HG03103 (cell line): ENCODE measurements around the gene SFRP5.

Experiments
- ATAC-seq: cut with Tn5 transposase; IDR thresholded peaks from one replicate; pipeline ENCODE4 v1.9.1; 2021; ENCODE audit warnings: low read depth; ENCODE audit not compliant: unreplicated experiment

The SFRP5 gene, protein sequence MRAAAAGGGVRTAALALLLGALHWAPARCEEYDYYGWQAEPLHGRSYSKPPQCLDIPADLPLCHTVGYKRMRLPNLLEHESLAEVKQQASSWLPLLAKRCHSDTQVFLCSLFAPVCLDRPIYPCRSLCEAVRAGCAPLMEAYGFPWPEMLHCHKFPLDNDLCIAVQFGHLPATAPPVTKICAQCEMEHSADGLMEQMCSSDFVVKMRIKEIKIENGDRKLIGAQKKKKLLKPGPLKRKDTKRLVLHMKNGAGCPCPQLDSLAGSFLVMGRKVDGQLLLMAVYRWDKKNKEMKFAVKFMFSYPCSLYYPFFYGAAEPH

DNA sequence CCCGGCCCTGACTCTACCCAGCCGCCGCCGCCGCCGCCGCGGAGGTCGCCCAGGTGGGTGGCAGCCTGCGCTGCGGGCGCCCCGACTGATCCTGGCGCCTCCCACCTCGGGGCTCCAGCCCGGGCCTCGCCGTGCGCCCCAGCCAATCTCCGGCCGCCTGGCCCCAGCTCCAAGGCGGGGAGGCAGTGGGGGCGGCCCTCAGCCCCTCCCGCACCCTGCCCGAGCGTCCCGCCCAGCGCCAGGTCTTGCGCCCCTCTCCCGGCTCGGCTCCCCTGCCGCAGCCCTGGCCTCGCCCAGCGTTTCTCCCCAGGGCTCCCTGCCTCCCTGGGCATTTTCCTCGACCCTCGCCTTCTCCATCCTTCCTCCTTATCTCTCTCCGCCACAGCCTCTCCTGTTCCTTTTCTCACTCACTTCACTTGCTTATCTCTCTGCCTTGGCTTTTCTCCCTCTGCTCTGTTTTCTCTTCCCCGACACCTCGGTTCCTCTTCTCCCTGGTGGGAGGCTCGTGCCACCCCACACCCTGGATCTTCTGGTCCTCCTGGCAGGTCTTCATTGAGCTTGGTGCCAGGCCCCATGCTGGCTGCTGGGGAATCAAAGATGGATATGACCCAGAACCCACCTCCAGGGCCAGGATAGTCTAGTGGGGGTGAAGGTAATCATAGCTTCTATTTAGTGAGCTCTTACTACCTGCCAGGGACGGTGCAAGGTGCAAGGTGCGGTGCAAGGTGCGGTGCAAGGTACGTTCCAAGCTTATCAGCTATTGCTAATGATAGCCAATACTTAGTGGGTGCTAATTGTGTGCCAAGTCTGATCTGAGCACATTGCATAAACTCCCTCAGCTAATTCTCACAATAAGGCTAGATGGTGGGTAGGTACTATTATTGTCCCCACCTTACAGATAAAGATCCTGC, at the start of gene SFRP5:
Gene SFRP5 (minus strand): TSS at position 87 of the 911 bp plus-strand sequence. CDS start 166 bp downstream, outside the sequence.
- ATAC-seq: no peak

- no peak for ATAC-seq
Observed at GRCh38 chr10:97820096-97820704, 48.4 kb upstream of the SFRP5 start.

DNA sequence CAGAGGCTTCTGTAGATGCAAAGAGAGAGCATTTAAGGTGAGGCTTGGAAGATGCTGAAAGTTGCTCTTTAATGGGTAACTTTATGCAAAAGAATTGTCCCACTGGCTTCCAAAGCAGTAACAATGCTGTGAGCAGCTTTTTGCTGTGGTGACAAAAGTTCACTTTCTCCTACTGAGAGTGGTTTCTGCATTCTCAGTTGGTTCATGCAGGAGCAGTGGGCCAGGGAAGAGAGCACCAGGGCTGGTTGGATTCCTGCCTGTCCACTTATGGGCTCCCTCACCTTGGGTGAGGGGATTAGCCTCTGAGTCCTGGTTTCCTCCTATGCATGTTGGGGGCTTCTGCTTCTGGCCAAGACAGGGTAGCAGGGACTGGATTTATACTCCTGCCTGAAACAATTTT, 46.8 kb upstream of the SFRP5 start:
- no peak for ATAC-seq

DNA sequence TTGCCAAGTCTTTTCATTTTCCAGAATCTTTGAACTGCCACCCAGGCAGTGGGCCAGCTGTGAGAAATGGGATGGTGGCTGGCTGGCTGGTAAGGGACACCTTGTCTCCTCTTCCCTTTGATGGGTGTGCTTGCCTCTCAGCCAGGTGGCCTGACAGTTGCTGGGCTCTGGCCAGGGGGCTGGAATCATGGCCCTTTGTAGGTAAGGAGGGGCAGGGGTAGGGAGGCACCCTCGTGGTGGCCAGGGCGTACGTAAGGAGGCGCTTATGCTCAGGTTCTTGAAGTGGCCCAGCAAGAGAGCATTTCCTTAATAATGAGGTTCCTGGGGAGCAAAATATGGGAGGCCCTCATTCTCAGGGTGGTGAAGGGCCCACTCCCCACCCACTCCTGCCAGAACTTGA, 44.8 kb upstream of the SFRP5 start:
- ATAC-seq: no peak

- no peak for ATAC-seq
Observed at GRCh38 chr10:97814996-97815395, 43.2 kb upstream of the SFRP5 start.

DNA sequence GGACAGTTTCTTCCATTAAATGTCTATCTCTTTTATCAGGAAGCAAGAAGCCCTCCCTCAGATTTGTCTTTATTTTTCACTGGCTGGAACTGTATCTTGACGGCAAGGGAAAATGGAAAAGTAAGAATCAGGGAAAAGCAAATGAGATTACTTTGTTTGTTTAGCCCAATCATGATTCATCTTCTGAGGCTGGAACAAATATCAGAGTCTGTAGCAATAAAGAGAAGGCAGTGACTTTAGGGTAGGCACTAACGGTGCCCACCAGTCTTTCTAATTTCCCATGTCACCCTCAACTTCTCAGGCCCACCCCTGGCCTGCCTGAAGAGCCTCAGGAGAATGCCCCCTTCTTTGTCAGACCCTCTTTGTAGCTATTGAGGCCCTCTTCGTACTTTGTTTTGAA, 41.5 kb upstream of the SFRP5 start:
- ATAC-seq: no peak

GRCh38 chr10:97812696-97813095, 40.9 kb upstream of the SFRP5 start:
- no peak for ATAC-seq

DNA sequence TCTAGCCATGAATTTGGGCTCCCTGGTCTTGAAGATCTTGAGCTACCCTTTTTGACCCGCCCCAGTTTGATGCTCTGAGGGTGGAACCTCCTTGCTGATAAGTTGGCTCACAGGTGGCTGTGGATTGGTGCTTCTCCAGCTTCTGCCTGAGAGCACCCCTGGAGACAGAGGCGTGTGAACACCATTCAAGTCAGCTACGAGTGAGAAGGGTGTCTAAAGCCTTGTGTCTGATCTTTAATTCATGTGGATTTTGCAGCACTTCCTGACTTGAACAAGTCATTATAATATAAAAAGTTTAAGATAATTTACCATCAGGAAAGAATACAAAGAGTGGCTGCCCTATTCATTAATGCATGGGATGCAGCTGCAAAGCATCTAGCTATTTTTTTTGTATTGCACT, 40.2 kb upstream of the SFRP5 start:
- no peak for ATAC-seq

DNA sequence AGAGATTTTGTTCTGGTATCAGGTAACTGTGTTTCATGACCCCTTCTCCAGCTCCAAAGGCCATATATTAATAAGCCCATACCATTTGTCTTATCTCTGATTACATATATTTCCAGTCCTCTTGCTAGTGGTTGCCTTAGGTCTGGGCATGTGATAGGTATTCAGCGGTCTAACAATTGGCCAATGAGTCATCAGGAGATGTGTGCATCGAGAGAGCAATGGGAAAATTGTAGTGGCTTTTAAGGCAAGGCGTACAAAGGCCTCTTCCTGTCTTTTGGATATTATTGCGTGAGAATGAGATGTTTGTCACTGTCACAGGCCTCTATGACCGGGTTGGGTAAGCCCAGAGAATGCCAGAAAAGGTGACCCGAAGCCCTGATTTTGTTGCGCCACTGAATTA, 38.6 kb upstream of the SFRP5 start:
- ATAC-seq: no peak

GRCh38 chr10:97805949-97806348, 34.1 kb upstream of the SFRP5 start:
- no peak for ATAC-seq

- ATAC-seq: no peak
Observed at GRCh38 chr10:97805096-97805884, 33.5 kb upstream of the SFRP5 start.

DNA sequence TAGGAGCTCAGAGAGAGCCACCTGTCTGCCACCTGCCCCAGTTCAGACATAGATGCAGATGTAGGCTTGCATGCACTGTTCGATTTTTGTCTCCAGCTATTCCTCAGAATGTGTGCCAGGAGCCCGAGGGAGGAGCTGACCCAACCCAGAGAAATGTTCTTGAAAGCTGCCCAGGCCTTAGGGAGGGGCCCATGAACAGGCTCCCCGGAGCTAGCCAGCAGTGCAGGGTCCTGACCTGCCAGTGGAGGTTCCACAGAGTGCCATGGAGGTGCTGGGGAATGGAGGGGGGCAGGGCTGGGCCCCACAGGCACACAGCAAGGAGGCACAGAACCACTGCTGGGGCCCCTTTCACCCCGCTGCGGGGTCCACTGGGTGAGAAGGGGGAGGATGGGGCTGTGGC, 29.6 kb upstream of the SFRP5 start:
- ATAC-seq: no peak

DNA sequence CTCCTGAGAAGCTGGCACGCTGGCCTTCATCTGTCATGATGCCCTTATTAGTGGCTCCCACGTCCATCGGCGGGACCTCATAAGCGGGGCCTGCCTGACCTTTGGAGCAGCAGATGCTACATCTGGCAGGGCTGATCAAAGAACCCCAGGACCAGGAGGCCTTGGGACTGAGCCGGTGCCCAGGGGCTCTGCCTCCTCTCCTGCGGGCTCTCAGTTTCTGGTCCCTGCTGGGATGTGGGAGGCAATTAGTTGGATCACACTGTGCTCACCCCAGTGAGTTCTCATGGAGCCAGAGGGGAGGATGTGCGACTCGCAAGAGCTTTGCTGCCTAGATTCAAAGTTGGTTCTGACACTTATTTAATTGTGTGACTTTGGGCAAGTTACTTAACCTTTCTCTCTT, 28.7 kb upstream of the SFRP5 start:
- no peak for ATAC-seq

DNA sequence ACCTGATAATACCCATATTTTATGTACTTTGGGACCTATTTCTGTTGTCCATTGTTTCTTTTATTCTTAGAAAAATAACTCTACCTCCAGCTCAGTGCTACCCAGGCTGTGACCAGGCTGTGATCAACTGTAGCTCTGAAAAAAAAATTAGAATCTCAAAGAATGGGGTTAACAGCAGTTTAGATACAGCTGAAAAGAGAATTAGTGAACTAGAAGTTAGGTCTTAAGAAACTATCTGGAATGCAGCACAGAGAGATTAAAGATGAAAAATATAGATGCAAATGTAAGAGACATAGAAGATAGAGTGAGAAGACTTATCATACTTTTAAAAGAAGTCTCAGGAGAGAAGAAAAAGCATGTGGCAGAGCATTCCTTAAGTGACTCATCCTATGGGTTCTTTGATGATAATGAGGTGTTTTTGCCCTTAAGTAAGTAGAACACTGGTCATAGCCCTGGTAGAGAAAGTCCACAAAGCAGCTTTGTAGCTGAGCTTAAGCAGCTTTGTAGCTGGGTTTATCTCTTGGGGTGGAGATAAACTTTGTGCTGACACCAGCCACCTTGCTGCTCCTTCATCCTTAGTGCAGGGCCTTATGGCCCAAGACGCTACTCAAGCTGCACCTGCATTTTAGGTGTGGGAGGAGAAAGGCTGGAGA, 27.3 kb upstream of the SFRP5 start:
- ATAC-seq: no peak

DNA sequence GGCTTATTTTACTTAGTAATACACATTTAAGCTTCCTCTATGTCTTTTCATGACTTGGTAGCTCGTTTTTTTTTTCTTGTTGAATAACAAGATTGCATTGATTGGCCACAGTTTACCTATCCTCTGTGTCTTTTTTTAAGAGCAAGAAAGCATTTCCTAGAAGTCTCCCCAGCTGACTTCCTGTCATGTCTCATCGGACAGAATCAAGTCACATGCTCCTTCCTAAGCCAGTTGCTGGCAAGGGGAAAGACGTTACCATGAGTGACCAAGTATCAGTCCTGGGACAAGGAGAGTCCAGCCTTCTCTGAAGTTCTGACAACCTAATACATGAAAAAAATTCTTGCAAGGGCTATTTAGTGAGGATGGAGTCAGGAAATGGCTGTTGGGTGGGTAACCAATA, 24.9 kb upstream of the SFRP5 start:
- ATAC-seq: no peak

DNA sequence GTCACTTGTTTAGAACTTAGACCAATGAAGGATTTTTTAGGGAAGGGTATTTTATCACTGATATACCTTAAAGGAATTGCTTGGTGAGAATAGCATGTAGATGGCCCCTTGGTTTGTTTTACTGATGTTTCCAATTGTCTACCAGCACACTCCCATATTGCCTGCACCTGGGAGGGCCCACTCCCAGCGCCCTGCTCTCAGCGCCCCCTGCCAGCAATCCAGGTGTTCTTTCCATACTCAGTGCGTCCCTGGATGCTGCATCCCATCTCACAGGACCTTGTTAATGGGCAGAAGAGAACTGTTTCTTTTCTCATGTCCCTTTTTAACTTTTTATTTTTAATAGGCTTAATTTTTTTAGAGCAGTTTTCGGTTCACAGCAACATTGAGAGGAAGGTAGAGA, 24.1 kb upstream of the SFRP5 start:
- ATAC-seq: no peak

GRCh38 chr10:97791824-97792721, 20.3 kb upstream of the SFRP5 start:
- ATAC-seq: no peak

DNA sequence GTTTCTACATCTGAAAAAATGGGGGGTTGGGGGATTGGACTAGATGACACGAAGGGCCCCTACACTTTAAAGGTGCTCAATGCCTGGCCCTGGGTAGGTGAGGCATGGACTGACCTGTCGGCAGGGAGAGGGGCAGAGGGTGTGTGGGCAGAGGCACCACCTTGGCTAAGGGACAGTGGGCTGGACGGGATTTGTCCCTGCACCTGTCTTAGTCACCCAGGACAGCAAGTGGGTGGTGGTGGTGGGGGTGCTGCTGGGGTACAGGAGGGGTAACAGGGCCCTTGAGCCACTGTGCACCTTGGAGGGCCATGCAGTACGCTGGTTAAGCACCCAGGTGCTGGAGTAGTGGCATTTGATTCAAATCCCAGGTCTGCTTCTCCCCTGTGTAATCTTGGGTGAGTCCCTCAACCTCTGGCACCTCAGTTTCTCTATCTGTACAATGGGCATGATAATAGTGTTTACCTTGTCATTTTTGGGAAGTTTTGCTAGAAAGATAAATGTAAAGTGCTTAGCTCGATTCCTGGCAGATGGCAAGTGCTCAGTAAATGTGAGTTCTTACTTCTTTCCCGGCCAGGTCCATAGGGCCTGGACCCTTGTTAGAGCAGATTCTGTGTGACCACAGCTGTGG, 18.1 kb upstream of the SFRP5 start:
- no peak for ATAC-seq
